ENCODE measurements around the gene MACF1.

MACF1 gene

GRCh38 chr1:39226836-39227235, 22.3 kb downstream of the MACF1 start:
- Histone ChIP-seq H3K9ac (no peak overlapping the region), H2AFZ (ENCODE audit: low read depth) (no peak overlapping the region), H4K20me1 (ENCODE audit: insufficient read depth) (no peaks in the 10 kb centered on the region), H3K4me2 (no peak overlapping the region), H3K27me3 (ENCODE audit: insufficient read depth, low read depth) (no peaks in the 10 kb centered on the region), H3K4me1 (ENCODE audit: low read depth, poor library complexity, severe bottlenecking) (peaks cover 7% of the 10 kb centered on the region), H3K79me2 (ENCODE audit: insufficient read depth, low read depth) (peaks cover 5% of the 10 kb centered on the region), H3K36me3 (ENCODE audit: insufficient read depth) (no peaks in the 10 kb centered on the region), H3K27ac (no peak overlapping the region), H3K4me3 (IDR thresholded peaks at IDR 0.05; ENCODE audit: insufficient read depth, low read depth, low read length) (no peak overlapping the region)
- no peak for TF ChIP-seq CTCF (conservative IDR thresholded peaks at IDR 0.05; ENCODE audit: low read depth, low read length)

DNA sequence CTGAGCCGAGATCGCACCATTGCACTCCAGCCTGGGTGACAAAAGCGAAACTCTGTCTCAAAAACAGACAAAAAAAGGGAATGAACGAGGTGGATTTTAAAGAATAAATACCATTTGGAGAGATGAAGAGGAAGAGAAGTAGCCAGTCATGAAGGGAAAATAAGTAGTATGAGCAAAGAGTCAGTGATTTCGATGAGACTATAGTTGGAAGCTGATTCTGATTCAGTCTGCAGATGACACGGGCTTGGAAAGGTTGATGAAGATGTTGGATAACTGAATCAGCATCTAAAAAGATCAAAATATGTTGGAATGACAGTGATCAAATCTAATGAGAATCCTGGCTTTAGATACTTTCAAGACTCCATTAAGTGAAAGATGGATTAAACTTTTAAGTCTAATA, 23.8 kb downstream of the MACF1 start:
- Histone ChIP-seq H3K79me2 (ENCODE audit: insufficient read depth, low read depth) (no peaks in the 10 kb centered on the region; the same call in 1 of the 2 replicates), H3K27ac (no peak overlapping the region), H3K36me3 (ENCODE audit: insufficient read depth) (no peaks in the 10 kb centered on the region), H3K27me3 (ENCODE audit: insufficient read depth, low read depth) (no peaks in the 10 kb centered on the region), H3K9ac (no peak overlapping the region), H2AFZ (ENCODE audit: low read depth) (no peak overlapping the region), H3K4me2 (no peak overlapping the region), H3K4me1 (ENCODE audit: low read depth, poor library complexity, severe bottlenecking) (peaks cover 7% of the 10 kb centered on the region), H3K4me3 (IDR thresholded peaks at IDR 0.05; ENCODE audit: insufficient read depth, low read depth, low read length) (no peak overlapping the region), H4K20me1 (ENCODE audit: insufficient read depth) (no peaks in the 10 kb centered on the region)
- no peak for TF ChIP-seq CTCF (conservative IDR thresholded peaks at IDR 0.05; ENCODE audit: low read depth, low read length)

DNA sequence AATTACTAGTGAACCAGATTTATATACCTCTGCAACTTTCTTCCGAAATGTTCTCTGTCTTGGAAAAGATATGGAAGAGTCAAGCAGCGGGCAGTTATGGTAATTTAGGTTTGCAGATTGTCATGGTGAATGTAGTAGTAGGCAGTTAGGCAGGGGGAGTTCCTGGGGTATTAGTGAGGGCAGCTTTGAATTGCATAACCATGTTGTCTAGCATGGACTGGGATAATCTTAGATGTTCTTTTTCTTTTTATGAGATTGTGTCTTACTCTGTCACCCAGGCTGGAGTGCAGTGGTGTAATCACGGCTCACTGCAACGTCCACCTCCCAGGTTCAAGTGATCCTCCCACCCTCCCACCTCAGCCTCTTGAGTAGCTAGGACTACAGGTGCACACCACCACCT, 25.0 kb downstream of the MACF1 start:
- no peaks in the 10 kb centered on the region for H3K27me3 ChIP-seq (ENCODE audit: insufficient read depth, low read depth)
- no peaks in the 10 kb centered on the region; the same call in 1 of the 2 replicates for H3K79me2 ChIP-seq (ENCODE audit: insufficient read depth, low read depth)
- H3K36me3 ChIP-seq (ENCODE audit: insufficient read depth) = no peaks in the 10 kb centered on the region
- H3K4me3 ChIP-seq (IDR thresholded peaks at IDR 0.05; ENCODE audit: insufficient read depth, low read depth, low read length) = no peak overlapping the region
- H3K4me2 ChIP-seq = no peak overlapping the region
- H3K4me1 ChIP-seq (ENCODE audit: low read depth, poor library complexity, severe bottlenecking) = peaks cover 7% of the 10 kb centered on the region
- no peak for TF ChIP-seq CTCF (conservative IDR thresholded peaks at IDR 0.05; ENCODE audit: low read depth, low read length)
- no peak overlapping the region for H2AFZ ChIP-seq (ENCODE audit: low read depth)
- no peaks in the 10 kb centered on the region for H4K20me1 ChIP-seq (ENCODE audit: insufficient read depth)
- H3K9ac ChIP-seq = no peak overlapping the region
- H3K27ac ChIP-seq = no peak overlapping the region

DNA sequence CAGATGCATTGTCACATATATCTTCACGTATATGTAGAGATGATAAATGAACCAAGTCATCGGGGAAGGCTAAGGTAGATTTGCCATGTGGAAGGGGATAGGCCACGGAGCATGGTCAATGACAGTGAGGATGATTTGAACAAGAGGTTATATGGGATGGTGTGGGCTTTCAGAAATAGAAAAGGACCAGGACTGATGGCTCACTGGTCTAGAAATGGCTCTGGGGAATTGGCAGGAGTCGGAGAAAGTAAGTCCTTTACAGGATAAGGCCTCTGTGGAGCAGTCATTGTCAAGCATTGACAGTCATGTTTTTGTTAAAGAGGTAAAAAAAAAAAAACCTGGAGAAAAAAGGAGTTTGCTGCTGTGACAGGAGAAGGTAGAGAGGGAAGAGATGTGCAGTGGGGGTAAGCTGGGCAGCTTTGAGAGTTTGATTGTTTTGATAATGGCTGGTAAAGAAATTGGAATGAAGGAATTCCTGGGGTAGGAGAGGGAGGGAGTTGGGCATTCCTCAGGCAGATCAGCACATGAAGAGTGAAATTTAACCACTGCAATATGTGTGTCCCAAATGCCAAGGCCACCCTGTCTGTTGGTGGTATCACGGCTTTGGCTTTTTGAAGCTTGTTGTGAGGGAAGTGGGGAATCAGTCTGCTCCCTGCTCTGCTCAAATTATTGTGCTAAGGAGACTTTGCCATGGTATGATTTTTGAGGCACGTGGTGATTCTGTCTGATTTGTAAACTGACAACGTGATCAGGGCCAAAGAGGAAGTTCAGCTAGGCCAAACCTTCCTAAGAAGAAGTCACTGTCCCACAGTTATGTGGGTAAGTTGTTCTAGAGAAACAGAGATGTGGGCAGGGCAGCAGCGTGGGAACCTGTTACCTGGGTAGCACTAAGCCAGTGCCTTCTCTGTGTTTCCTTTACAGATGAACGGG, 26.0 kb downstream of the MACF1 start:
- no peak overlapping the region for H3K4me3 ChIP-seq (IDR thresholded peaks at IDR 0.05; ENCODE audit: insufficient read depth, low read depth, low read length)
- no peak overlapping the region for H3K27ac ChIP-seq
- TF ChIP-seq CTCF (conservative IDR thresholded peaks at IDR 0.05; ENCODE audit: low read depth, low read length) = no peak
- no peaks in the 10 kb centered on the region for H3K27me3 ChIP-seq (ENCODE audit: insufficient read depth, low read depth)
- H3K4me1 ChIP-seq (ENCODE audit: low read depth, poor library complexity, severe bottlenecking) = peaks cover 7% of the 10 kb centered on the region
- no peaks in the 10 kb centered on the region for H3K36me3 ChIP-seq (ENCODE audit: insufficient read depth)
- no peaks in the 10 kb centered on the region for H4K20me1 ChIP-seq (ENCODE audit: insufficient read depth)
- H2AFZ ChIP-seq (ENCODE audit: low read depth) = no peak overlapping the region
- no peak overlapping the region for H3K9ac ChIP-seq
- no peaks in the 10 kb centered on the region; the same call in 1 of the 2 replicates for H3K79me2 ChIP-seq (ENCODE audit: insufficient read depth, low read depth)
- H3K4me2 ChIP-seq = no peak overlapping the region

Data from KMS-11 (cell line).